Hindlimb muscle (tissue), 1 donor: ENCODE results near the gene PREX1. TPM values are rescaled to one million over a fixed set of nuclear protein-coding genes. Genes with fewer than 3 reads are reported as not detected.

Source experiments
- DNase-seq: peaks from one replicate; pipeline ENCODE4 v3.0.0-alpha.2; 2013
- polyA plus RNA-seq: library from polyadenylated mRNA; unstranded; fragments of 120-200 nt; gene quantifications from one replicate; pipeline ENCODE4 v1.2.1, GENCODE V29; 2013; ENCODE audit not compliant: insufficient read length

The PREX1 gene
- polyA plus RNA-seq, 1 donor, result 20.0 TPM

GRCh38 chr20:48679011-48679410 lies 148.8 kb downstream of the PREX1 start:
- no peak for DNase-seq

DNA sequence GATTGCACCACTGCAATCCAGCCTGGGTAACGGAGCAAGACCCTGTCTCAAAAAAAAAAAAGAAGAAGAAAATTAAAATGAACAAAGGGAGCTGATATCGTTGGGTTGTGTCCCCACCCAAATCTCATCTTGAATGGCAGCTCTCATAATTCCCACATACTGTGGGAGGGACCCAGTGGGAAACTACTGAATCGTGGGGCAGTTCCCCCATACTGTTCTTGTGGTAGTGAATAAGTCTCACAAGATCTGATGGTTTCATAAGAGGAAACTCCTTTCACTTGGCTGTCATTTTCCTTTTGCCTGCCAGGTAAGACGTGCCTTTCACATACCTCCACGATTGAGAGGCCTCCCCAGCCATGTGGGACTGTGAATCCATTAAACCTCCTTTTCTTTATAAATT lies 149.4 kb downstream of the PREX1 start:
- no peak for DNase-seq

DNA sequence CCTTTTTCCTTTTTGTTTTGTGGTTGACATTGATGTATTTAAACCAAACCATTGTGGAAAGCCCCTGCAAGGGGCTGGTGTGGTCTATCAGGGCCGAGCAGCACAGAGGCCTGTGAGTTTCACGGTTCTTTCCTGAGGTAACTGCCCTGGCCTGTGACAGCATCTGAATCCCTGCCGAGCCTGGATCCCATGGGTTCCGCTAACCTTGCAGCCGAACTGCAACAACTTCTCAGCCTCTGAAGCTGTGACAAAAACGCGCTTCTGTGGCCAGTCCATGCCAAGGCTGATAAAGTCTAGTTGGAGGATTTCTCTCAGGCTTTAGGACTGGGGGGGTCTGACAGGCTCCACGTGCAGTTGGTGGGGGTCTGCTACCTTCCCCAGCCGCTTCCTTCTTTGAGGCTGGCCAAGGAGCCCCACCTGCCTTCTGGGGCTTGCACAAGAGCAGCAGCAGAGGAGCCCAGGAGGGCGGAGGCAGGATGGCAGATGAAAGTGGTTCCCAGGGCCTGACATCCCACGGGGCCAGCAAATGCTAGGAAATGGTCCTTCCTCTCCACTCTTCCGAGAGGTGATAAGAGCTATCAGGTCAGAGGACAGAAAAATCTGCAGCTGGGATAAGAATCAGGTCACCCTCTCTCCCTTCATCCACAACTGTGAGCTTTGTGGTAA lies 150.9 kb downstream of the PREX1 start:
- DNase-seq, result no peak

DNA sequence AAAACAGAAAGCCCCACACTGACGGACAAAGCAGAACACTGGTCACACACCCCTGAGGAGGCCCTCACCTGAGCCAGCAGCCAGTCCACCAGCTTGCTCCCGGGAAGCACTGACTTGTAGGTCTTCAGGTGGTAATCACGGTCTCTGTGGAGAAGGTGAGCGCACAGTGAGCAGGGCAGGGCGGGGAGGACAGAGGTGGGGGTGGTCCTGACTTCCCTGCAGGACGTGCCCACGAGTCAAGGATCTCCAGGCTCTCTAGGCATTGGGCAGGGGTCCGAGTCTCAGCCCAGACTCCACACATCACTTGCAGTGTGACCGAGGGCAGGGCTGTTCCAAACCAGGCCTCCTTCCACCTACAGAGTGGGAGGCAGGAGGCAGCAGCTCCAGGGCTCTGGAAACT lies 151.7 kb downstream of the PREX1 start:
- no peak for DNase-seq

DNA sequence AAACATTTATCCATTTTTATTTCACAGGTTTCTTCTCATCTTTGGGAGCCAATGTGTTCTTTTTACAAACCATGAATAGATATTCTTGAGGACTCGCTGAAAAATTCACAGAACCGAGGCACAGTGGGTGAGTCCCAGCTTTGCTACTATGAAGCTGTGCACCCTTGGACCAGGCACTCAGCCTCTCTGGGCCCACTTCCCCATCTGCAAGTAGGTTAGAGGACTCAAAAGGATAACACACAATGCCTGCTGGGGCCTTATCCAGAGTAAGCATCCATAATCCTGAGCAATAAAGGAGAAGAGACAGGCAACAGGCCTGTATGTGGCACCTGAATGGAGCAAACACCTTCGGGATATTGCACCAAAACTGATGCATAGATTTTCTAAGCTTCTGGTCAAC lies 153.3 kb downstream of the PREX1 start:
- no peak for DNase-seq

DNA sequence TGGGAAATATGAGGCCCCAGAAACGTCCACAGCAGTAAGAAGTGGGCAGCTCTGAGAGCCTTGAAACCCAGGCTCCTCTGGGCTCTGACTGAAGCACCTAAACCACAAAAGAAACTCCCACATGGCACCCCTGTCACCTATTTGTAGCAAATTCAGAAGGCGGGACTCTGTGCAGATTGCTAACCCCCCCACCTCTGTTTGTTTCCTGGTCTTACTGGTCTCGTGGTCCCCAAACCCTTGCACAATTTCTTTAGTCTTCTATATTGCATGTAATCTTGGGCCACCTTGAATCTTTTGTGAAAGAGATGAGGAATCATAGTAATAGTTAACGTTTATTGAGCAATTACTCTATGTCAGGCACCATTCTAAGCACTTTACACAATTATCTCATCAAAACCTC lies 154.3 kb downstream of the PREX1 start:
- DNase-seq, result no peak

- DNase-seq, result no peak
Measured at GRCh38 chr20:48672324-48672723, 155.5 kb downstream of the PREX1 start.

DNA sequence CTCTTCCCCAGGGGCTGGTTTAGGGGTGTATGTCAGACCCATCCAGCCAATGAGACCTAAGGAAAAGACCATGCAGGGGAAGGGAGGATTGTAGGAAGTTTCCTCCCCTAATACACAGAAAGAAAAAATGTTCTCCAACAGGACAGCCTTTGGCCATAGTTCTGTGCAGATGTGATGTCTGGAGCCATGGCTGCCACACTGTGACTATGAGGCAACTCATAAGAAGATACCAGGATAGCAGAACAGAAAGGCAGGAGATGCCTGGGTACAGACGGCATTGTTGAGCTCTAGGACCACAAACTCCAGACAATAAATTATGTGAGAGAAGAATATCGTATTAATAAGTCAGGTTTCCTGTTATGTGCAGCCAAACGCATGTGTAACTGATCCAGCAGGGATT lies 156.7 kb downstream of the PREX1 start:
- no peak for DNase-seq

DNA sequence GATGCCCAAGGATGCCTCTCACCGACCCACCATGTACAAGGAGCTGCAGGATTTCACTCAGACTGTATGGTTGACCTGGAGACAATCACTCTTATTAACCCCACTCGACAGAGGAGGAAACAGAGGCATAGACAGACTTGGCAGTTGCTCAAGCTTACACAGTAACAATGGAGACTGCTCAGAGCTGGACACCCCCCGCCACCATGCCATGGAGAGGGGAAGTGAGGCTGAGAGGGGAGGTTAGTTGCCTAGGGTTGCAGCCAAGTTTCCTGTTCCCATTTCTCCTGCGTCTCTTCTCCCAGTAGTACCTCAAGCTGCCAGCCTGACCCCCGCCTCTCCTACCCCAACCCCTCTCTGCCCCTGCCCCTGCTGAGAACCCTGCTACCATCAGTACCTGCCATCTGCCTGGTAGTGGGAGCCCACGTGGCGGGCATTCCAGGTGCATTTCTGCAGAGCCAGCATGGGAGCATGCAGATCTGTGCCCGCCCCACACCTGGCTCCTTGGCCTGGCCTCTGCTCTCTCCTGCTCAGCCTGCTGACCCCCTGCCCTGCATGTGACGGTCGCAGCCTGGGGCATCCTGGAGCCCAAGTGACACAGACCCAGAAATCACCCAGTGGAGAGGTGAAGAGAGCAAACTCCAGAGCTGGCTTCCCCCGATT lies 157.7 kb downstream of the PREX1 start:
- no peak for DNase-seq

- DNase-seq, result no peak
Measured at GRCh38 chr20:48668451-48668946, 159.3 kb downstream of the PREX1 start.

GRCh38 chr20:48667889-48668413 lies 159.8 kb downstream of the PREX1 start:
- DNase-seq, result no peak

GRCh38 chr20:48667481-48667880 lies 160.3 kb downstream of the PREX1 start:
- DNase-seq, result no peak

DNA sequence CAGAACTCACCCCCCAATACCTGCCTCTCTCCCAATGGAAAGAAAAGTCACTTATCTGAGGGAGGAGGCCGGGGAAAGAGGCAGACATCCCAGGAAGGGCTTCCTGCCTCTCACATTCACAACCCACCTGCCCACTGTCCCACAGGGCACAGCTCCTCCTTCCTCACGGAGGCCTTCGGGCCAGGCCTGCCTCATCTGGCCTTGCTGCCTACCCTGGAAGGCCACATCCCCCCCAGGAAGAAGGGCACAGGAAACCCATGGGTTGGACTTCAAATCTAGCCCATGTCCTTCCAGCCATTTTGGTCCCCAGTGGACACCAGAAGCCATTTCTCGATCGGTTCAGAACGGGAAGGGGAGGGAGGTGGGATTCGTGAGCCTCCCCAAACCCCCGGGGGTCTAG lies 162.0 kb downstream of the PREX1 start:
- DNase-seq, result no peak

- DNase-seq, result no peak
Measured at GRCh38 chr20:48662711-48663110, 165.1 kb downstream of the PREX1 start.

GRCh38 chr20:48661575-48662455 lies 166.0 kb downstream of the PREX1 start:
- DNase-seq, result no peak

- DNase-seq, result no peak
Measured at GRCh38 chr20:48660788-48661187, 167.0 kb downstream of the PREX1 start.

DNA sequence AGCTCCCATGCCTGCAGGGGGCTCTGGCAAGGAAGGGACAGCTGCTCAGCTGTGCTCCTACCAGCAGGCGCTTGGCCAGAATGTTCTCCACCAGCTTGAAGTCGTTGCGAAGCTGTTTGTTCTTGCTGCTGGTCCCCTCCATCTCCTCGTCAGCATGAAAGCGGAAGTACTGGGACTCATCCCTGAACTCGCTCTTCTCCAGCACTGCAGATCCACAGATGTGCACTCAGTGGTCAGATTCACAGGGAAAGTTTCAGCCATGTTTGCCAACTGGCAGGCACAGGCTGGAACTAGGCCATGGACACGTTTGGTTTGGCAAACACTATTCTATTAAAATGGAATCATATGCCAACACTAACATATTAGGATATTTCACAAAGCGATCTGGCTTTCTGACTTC lies 167.9 kb downstream of the PREX1 start:
- DNase-seq, result no peak

DNA sequence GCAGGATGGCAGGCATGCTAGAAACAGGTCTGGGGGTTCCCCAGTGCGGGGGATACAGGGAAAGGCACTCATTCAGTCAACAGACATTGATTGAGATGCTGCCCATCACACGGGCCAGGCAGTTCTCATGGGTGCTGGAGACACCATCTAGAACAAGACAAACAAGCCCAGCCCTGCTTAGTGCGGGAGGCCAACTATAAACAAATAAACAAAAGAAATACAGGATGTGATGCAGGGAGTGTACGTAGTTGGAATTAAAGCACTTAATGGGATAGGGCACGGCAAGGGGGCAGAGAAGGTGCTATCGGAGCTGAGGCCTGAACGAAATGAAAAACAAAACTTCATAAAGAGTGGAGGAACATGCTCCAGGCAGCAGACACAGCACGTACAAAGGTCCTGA lies 169.3 kb downstream of the PREX1 start:
- DNase-seq, result no peak

DNA sequence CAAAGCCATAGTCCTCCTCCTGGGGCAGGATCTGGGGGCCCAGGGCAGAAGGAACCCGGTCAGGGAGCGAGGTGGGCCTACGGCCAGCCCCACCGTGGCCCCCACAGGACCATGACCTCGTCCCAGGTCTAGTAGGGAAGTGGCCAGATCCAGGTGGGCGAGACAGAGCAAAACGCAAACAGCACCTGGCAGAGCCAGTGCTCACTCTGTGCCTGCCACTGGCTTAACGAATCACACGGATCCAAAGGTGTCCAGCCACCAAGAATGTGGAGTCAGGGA lies 169.7 kb downstream of the PREX1 start:
- DNase-seq, result no peak

DNA sequence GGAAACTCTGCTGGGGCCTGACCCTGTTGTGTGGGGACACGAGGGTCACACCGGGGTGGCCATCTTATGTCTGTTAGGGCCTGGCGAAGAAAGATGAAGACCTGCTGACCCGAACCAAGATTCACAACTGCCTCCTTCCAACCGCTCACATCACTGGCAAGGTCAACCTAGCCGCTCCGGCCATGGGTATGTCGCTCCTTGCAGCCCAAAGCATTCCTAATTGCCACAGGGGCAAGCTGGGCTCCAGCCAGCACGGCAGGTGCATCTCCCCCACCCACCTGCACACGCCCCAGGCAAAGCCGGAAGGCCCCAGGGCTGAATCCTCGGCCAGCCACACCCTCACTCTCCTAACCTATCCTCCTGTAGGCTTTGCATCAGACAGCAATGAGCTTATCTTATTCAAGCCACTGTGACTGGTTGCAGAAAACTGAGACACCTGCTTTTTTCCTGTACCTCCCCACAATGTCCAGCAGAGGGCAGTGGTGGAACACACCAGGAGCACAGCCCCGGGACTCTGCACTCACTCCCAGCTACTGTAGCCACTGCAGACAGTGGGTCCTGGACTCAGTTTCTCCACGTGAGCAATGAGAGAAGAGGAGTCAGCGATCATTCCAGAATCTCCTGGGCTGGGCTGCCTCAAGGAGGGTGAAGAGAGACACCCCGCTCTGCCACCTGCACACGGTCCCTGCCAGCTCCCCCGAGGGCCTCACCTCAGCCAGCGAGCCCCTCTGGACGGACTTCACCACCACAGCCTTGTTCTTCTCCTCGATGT lies 170.2 kb downstream of the PREX1 start:
- DNase-seq, result peak; percentile 83

DNA sequence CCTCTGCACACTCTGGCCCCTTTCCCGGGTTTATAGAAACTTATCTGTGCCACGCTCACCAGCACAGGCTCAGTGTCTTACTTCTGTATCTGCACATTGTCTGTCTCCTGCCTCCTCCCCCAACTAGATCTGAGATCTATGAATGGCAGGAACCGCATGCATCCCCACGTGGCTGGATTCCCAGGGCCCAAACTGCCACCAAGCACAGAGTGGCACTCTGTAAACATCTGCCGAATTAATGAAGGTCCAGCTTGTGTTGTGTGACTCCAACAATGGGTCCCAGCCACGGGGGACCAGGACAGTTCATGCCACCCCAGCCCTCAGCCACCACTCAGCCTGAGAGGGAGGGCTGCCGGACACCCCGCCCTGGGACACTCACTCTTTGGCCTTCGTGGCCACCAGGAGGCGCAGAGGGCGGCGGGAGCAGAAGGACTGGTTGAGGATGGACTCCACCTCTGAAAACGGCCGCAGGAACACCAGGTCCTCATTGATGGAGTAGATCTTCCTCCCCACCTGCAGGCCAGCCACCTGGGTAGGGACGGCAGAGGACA lies 171.1 kb downstream of the PREX1 start:
- no peak for DNase-seq

- no peak for DNase-seq
Measured at GRCh38 chr20:48656137-48656536, 171.7 kb downstream of the PREX1 start.
